HG02678 (cell line): Measurements from ENCODE around the gene DSCAML1.

Experiments used
- ATAC-seq: cut with Tn5 transposase; IDR thresholded peaks from one replicate; pipeline ENCODE4 v1.9.1; 2021; ENCODE audit warnings: mild to moderate bottlenecking, moderate library complexity; ENCODE audit not compliant: unreplicated experiment

Gene DSCAML1

GRCh38 chr11:117642835-117643234, 154.2 kb downstream of the DSCAML1 start:
- no peak for ATAC-seq

GRCh38 chr11:117642396-117642795, 154.6 kb downstream of the DSCAML1 start:
- no peak for ATAC-seq

DNA sequence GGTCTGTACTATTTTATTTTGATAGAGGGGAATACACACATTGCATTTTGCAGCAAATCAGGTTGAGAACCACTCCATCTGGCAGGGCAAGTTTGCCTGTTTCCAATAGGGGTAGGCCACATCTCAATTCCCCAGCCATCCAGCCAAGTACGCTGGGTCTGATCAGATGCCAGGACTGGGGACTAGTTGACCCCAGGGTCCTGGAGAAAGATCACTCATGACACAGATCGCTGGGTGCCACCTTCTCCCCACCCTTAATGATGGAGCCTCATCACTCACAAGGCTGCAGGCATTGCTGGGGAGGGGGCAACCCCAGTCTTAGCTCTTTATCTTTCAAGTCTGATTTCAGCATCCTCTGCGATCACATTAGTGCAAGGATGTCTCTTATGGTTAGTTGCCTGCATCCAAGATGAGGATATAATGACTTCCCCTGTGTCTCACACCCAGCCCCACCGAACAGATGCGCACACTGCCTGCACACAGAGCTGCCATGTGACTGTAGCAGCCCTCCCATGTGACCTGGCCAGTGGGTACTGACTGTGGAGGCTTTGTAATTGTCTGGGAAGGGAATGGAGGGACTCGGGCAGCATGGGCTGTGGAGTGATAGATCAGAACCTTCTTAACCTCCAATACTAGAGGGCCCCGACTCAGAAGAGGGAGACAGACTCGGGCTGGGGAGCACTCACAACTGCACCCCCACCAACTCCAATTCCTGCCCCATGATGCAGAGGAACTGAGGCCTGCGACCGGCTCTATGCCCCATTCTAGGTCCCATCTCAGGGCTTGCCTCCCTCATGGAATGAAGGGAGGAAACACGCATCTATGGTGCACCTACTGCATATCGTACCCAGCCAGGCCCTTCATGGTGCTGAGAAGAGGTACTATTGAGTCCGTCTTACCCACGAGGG, 155.8 kb downstream of the DSCAML1 start:
- no peak for ATAC-seq

DNA sequence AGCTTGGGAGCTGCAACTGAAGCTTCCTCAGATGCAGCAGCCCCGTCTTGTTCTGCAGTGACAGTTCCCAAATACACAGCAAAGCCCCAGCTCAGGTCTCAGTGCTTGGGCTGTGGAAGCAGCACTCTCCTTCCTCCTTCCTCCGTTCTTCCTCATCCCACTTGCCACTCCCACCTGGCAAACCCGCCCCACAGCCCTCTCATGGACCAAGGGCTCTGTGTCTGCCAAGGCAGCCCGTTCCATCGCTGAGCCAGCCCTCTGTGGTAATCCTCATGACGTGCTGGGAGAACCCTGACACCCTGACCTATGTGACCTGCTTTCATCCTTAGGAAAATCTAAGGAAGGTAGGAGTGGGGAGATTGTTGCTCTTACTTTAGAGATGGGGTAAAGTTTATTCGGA, 157.0 kb downstream of the DSCAML1 start:
- no peak for ATAC-seq

DNA sequence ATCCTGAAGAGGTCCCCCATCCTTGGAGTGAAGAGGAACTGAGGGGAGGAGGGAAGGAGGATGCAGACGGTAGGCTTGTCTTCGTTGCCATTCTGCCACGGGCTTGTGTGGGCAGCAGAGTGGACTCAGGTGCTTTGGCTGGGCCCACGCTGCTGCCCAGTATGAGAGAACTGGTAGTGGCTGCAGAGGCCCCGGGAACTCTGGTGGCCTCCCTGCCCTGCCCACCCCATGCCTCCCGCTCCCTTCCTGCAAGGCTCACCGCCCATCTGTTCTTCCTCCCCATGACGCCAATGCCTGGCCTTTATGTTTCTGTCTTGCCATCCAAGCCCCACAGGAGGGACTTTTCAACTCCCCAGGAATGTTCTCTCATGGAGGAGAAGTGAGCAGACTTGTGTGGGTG, 157.4 kb downstream of the DSCAML1 start:
- no peak for ATAC-seq

DNA sequence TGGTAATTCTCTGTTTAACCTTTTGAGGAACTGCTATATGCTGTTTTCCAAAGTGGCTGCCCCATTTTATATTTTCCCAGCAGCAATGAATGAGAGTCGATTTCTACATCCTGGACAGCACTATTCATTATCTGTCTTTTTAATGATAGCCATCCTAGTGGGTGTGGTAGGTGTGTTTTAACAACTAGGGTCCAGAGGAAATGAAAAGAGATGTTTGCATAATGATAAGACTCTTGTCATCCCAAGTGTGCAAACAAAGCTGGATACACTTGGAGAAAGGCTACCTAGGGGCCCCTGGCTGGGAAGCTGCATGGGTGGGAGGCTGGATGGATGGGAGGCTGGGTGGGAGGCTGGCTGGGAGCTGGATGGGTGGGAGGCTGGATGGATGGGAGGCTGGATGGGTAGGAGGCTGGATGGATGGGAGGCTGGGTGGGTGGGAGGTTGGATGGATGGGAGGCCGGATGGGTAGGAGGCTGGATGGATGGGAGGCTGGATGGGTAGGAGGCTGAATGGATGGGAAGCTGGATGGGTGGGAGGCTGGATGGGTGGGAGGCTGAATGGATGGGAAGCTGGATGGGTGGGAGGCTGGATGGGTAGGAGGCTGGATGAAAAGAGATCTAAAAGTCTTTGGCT, 158.0 kb downstream of the DSCAML1 start:
- no peak for ATAC-seq

- ATAC-seq: no peak
These were observed 162.0 kb downstream of the DSCAML1 start for GRCh38 chr11:117634756-117635603.

- ATAC-seq: no peak
These were observed 162.8 kb downstream of the DSCAML1 start for GRCh38 chr11:117633976-117634755.

DNA sequence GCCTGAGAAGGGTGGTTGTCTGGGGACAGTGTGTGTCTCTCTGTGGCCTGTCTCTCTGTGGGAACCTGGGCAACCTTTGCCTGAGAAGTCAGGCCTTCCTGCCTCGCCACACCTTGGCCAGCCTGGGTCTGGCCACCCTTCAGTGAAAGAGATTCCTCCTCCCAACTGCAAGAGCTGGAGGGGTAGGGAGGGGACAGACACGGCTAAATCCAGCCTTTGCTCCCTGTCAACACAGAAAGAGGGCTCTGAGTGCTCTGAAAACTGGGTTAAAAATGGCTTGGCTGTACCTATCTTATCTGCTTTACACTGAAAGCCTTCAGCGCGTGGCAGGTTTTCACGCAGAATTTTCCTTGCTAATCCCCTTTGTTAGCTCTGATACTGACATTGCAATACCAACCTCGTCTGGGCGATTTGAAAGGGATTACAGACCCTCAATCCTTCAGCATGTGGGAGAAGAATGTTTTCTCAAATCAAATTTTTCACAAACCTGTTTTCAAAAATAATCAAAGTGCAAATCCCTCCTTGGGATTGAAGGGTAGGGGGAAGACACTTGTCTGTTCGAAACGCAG, 163.7 kb downstream of the DSCAML1 start:
- ATAC-seq: no peak

- no peak for ATAC-seq
These were observed 164.7 kb downstream of the DSCAML1 start for GRCh38 chr11:117632306-117632705.

DNA sequence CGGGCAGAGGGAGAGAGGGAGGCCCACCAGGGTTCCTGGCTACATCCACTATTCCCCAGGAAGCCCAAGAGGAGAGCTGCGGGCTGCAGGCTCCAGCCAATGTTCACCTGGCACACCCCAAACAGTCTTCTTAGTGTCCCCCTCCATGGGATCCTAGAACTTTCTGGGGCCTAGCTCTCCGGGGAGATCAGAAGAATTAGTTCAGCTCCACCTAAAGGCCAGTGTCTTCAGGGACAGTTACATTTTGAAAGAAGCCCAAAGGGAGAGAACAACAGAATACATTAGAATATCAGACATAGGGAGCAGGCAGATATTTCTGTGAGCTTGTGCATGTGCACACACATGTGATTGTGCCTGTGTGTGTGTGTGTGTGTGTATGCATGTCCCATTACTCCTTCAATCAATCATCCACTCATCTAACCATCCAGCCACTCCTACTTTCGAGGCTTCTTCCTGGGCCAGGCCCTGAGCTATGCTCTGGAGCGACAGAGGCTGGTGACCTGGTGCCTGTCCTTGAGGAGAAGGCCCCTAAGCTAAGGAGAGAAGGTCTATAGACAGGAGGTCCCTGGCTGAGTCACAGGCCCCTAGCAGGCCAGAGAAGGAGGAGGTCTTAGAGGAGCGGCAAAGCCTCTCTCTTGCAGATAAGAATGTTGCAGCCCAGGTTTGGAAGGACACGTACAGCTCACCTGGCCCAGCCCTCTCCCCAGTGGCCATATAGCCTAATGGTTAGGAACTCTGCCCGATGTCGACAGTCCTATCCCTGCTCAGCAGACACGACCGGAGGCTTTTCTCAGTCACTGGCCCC, 165.5 kb downstream of the DSCAML1 start:
- ATAC-seq: no peak

DNA sequence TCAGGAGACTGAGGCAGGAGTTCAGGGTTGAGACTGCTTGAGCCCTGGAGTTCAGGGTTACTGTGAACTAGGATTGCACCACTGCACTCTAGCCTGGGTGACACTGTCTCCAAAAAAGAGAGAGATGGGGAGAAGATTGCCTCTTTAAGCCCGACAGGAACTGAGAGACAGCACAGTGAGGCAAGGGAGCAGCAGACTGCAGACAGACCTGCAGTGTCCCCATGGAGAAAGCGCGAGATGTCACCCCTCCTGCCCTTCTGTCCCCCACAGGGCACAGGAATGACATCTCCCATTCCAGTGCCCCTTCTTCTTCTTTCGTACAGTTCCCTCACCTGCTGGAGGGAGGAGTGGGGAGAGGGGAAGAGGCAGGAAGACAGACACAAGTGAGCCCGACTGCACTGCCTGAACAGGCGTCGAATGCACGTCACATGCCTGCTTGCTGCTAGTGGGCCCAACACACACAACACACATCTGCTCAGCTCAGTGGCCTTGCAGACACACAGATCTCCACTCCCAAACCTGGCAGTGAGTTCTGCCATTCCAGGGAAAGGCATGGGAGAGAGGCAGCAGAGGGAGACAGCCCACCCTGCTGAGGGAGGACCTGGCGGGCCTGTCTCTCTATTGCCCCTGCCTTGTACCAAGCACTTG, 167.0 kb downstream of the DSCAML1 start:
- ATAC-seq: no peak

GRCh38 chr11:117629146-117629545, 167.9 kb downstream of the DSCAML1 start:
- no peak for ATAC-seq

- no peak for ATAC-seq
These were observed 169.8 kb downstream of the DSCAML1 start for GRCh38 chr11:117627259-117627658.

DNA sequence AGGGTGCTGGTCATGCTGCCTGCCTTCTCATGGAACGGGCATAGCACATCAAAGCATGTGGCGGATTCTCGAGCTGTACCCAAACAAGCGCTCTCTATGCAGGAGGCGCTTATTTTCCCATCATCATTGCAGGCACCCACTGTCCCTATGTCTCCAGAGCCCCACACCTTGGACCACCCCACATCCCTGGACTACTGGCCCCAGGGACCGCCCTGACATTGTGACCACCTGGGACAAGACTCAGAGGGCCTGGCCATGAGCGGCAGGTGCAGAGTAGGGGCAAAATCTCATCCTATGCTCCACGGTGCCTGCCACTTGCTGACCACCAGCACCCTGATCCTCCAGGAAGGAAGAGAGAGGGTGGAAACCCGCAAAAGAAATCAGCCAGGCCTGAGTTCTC, 170.4 kb downstream of the DSCAML1 start:
- ATAC-seq: no peak

DNA sequence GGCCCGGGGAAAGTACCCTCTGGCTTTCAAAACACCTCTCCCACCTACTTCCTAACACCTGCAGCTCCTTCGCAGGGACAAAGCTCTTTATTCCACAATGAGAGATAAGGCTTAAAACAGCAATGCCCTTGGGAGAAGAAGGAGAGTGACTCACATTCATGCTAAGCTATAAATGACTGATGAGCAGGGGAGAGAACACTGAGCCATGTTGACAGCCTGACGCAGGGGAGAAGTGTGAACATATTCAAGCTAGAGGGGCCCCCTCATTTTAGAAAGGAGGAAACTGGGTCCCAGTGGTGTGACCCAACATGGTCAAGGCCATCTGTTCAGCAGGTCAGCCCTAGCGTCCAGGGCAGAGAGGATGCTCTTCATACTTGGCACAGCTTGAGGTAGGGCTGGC, 171.8 kb downstream of the DSCAML1 start:
- ATAC-seq: no peak

- no peak for ATAC-seq
These were observed 173.2 kb downstream of the DSCAML1 start for GRCh38 chr11:117623831-117624271.

DNA sequence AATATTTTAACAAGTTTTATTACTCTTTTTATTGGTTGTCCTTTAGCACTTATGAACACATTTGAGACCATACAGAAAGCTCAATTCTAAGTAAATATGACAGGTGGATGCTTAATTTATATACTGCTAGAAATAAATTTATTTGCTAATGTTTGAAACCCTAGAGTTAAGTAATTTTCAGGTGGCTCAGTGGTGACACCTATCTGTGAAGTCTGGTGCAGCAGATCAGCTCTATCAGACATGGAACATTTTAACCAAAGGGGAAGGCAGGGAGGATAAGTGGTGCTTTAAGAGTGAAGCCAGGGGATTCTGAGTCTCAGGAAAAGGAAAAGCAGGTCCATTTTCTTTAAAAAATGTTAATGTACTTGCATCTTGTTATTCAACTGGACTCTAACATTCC, 175.8 kb downstream of the DSCAML1 start:
- no peak for ATAC-seq

DNA sequence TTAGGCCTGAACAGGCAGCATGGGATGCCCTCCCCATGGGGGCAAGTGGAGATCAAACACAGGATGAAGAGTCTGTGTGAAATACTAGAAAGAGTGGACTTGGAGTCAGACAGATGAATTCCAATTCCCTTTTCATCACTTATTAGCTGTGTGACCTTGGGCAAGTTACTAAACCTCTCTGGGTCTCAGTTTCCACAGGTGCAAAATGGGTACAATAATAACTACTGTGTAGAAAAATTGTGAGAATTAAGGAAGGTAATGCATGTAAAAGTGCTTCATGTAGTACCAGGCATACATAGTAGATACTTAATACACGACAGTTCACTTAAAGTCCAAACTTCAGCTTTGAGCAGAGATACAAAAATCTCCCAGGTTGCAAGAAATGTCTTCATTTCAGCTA, 176.4 kb downstream of the DSCAML1 start:
- ATAC-seq: no peak
